WERI-Rb-1 (cell line): Measurements from ENCODE around the gene ASB10.

Experiments
- DNase-seq: peaks from one replicate; pipeline ENCODE4 v3.0.0-alpha.2; 2020
- H3K27ac ChIP-seq: fragments of 250-450 bp; sonication (Bioruptor Pico); 2 replicates; pipeline ENCODE4 v1.5.1; 2020; ENCODE audit warnings: mild to moderate bottlenecking, moderate library complexity
- H3K27me3 ChIP-seq: fragments of 250-450 bp; sonication (Bioruptor Pico); 2 replicates; pipeline ENCODE4 v1.5.1; 2021; ENCODE audit warnings: mild to moderate bottlenecking, low read depth, moderate library complexity; ENCODE audit not compliant: insufficient read depth, severe bottlenecking
- H3K36me3 ChIP-seq: fragments of 250-450 bp; sonication (Bioruptor Pico); 2 replicates; pipeline ENCODE4 v1.5.1; 2020; ENCODE audit warnings: mild to moderate bottlenecking, moderate library complexity
- H3K4me3 ChIP-seq: 2 replicates; pipeline ENCODE4 v1.5.1; 2011; ENCODE audit warnings: low read depth, mild to moderate bottlenecking, control low read depth, low read length
- H3K9me3 ChIP-seq: fragments of 250-450 bp; sonication (Bioruptor Pico); 2 replicates; pipeline ENCODE4 v1.5.1; 2021; ENCODE audit warnings: mild to moderate bottlenecking, moderate library complexity; ENCODE audit not compliant: severe bottlenecking
- TF ChIP-seq, protein P1 (sequence below): IDR thresholded peaks from 2 replicates; pipeline ENCODE4 v1.5.1; 2011; ENCODE audit warnings: low read depth, mild to moderate bottlenecking, control low read depth, inconsistent platforms, low read length

ASB10 gene

DNA sequence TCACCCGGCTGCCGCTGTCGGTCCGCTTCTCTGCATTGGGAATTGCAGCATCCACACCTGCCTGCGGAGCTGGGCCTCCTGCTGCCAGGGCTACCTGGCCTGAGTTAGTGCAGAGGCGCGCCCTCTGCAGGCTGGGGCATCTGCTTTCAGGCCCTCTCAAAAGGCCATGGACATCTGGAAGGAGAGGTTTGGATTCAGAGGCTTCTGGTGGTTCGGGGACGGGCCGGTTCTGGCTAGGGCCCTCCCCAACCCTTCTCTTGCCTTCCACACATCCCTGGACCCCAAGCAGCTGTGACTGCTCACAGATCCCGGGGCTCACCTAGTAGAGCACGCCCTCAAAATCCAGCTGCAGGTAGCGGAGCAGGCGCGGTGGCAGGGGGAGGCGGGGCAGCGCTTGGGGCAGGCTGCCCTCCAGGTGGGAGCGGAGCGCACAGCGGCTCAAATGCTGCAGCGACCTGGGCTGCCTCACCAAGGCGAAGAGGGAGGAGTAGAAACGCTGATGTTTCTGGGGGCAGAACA is 11.2 kb downstream of the ASB10 start:
- Histone ChIP-seq H3K4me3 (no peak overlapping the region), H3K27ac (no peak overlapping the region), H3K36me3 (no peaks in the 10 kb centered on the region), H3K27me3 (no peaks in the 10 kb centered on the region), H3K9me3 (no peaks in the 10 kb centered on the region)
- TF ChIP-seq, protein P1, sequence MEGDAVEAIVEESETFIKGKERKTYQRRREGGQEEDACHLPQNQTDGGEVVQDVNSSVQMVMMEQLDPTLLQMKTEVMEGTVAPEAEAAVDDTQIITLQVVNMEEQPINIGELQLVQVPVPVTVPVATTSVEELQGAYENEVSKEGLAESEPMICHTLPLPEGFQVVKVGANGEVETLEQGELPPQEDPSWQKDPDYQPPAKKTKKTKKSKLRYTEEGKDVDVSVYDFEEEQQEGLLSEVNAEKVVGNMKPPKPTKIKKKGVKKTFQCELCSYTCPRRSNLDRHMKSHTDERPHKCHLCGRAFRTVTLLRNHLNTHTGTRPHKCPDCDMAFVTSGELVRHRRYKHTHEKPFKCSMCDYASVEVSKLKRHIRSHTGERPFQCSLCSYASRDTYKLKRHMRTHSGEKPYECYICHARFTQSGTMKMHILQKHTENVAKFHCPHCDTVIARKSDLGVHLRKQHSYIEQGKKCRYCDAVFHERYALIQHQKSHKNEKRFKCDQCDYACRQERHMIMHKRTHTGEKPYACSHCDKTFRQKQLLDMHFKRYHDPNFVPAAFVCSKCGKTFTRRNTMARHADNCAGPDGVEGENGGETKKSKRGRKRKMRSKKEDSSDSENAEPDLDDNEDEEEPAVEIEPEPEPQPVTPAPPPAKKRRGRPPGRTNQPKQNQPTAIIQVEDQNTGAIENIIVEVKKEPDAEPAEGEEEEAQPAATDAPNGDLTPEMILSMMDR: no peak
- no peak for DNase-seq

GRCh38 chr7:151175047-151175792 is 11.8 kb downstream of the ASB10 start:
- TF ChIP-seq, protein P1: no peak
- DNase-seq: no peak
- H3K27ac ChIP-seq: no peak overlapping the region
- H3K27me3 ChIP-seq: no peaks in the 10 kb centered on the region
- no peak overlapping the region for H3K4me3 ChIP-seq
- no peaks in the 10 kb centered on the region for H3K9me3 ChIP-seq
- no peaks in the 10 kb centered on the region for H3K36me3 ChIP-seq

DNA sequence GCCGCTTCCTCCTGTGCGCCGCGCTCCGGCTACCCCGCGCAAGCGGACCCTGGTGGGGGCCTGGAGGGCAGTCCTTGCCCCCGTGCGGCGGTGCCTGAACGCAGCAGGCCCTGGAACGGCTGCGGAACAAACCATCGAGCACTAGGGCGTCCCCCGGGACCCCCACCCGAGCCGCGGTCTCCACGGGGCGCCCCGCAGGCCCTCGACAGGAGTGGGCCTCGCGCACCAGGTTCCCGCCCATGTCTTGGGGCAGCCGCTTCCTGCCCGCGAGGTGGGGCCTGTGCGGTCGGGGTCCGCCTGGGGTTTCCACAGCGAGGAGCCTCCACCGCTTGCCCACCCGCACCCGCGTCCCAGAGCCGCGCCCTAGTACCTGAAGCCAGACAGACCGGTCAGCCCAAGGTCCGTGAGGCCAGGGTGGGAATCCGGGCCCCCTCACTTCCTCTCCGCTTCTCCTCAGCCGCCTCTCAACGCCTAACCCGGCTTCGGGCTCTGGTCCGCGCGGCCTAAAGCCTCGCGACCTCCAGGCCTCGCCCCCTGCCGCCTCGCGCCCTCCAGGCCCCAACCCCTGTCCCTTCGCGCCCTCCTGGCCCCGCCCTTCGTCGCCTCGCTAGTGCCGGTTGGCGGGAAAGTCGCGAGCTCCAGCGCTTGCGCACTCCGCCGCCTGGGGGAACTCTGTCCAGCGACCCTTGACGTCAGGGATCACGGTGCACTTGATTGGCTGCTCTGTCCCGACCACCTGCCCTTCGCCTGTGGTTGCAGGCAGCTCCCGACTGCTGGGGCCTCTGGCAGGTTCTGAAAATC is 12.6 kb downstream of the ASB10 start:
- Histone ChIP-seq H3K4me3 (no peak overlapping the region), H3K9me3 (no peaks in the 10 kb centered on the region), H3K36me3 (no peaks in the 10 kb centered on the region), H3K27ac (no peak overlapping the region), H3K27me3 (peaks cover 2% of the 10 kb centered on the region)
- DNase-seq: no peak
- TF ChIP-seq, protein P1: no peak

GRCh38 chr7:151173386-151174245 is 13.4 kb downstream of the ASB10 start:
- Histone ChIP-seq H3K4me3 (no peak overlapping the region), H3K9me3 (no peaks in the 10 kb centered on the region), H3K27ac (no peak overlapping the region), H3K36me3 (no peaks in the 10 kb centered on the region), H3K27me3 (peaks cover 10% of the 10 kb centered on the region)
- TF ChIP-seq, protein P1: no peak
- no peak for DNase-seq

GRCh38 chr7:151172273-151173141 is 14.5 kb downstream of the ASB10 start:
- TF ChIP-seq, protein P1: peak; percentile 99
- peak; percentile 62 for DNase-seq
- Histone ChIP-seq H3K4me3 (no peak overlapping the region), H3K27ac (no peak overlapping the region), H3K27me3 (peaks cover 17% of the 10 kb centered on the region), H3K9me3 (no peaks in the 10 kb centered on the region), H3K36me3 (no peaks in the 10 kb centered on the region)
